Measurements from ENCODE around the gene GRIK1.

GRIK1 gene

DNA sequence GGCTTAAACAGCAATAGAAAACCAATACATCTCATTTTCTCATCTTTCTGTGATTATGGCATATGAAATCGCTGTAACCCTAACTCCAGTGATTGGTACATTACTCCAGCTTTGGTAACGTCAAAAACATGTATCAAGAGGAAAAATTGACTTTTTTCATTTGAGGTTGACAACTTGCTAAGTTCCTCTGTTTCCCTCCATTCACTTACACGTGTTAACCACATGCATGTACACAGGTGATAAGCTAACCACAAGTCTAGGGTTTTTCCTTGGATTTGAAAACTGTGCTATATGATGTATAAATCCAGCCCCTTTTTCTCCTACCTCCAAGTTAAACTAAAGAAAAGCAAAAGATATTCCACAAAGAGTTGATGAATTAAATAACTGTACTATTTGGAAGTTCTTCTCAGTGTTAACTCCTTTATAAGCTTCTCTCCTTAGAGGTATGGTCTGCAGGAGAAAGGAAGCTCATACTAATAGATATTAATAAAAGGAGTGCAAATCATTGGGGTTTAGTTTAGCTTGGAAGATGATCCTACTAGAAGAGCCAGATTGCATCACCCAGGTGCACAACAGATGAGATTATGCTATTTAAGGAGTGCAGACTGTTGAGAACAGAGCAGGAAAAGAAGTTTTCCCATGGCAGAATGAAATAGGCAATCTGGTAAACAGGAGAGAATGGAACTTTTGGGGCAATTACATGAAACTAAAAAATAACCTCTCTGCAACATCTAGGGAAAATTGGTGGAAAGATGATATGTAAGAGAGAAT, 277.9 kb downstream of the GRIK1 start:
- no peak for DNase-seq

DNA sequence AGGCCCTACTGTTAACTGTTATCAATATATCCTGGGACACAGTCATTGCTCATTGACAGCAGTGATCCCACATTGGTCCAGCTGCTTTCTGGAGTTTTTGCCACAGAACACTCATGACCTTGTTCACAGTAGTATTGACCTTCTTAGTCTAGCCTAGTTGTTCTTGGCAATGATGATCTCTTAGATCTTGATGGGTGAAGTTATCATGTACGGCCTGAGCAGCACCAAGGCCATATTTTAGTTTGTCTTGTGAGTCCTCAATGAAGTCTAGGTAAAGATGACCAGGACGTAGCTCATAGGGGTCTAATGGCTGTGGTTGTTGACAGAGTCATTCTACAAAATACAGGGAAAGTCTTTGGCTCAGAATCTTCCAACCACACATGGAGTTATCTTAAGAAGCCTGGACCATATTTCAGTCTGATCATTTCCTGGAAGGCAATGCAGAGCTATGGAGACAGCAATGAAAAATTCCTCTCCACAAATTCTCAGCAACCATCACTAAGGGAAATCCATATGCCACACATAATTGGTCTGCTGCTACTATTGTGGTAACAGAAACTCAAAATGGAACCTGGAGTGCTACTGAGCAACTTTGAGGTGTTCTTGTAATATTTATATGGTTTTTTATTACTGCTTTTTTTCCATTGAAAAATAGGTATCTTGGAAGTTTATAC, 279.6 kb downstream of the GRIK1 start:
- DNase-seq = no peak

DNA sequence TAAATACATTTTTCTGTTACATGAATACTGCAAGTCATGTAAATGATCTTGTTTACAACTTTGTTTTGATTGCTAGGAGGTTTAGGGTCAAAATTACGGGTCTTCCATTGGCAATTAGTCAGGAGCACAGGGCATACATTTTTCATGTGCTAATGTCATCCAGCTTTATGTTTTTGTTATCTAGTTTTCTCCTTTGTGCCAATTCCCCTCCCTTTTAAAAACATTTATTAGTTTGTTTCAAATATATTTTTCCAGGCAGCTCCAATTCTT, 280.9 kb downstream of the GRIK1 start:
- no peak for DNase-seq

DNA sequence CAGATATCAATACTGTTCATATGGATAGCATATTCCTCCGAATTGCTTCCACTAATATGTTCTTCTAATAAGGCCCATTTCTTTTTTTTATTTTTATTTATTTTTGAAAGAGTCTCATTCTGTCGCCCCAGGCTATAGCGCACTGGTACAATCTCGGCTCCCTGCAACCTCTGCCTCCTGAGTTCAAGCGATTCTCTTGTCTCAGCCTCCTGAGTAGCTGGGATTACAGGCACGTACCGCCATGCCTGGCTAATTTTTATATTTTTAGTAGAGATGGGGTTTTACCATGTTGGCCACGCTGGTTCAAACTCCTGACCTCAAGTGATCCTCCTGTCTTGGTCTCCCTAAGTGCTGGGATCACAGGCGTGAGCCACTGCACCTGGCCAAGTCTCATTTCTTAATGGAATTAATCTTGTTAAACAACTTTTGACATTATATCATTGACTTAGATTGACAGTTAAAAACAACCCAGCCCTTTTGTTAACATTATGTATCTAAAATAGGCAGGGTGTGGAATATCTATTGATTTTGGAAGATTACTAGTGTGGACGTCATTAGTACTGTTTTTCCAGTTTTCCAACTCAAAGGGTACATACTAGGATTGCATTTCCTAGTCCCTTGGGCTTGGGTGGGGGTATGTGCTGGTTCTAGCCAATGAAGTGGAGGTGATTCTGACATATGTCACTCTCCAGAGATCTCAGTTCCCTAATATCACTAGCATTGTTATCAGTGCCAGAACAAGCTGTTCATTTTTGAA, 281.4 kb downstream of the GRIK1 start:
- no peak for DNase-seq

DNA sequence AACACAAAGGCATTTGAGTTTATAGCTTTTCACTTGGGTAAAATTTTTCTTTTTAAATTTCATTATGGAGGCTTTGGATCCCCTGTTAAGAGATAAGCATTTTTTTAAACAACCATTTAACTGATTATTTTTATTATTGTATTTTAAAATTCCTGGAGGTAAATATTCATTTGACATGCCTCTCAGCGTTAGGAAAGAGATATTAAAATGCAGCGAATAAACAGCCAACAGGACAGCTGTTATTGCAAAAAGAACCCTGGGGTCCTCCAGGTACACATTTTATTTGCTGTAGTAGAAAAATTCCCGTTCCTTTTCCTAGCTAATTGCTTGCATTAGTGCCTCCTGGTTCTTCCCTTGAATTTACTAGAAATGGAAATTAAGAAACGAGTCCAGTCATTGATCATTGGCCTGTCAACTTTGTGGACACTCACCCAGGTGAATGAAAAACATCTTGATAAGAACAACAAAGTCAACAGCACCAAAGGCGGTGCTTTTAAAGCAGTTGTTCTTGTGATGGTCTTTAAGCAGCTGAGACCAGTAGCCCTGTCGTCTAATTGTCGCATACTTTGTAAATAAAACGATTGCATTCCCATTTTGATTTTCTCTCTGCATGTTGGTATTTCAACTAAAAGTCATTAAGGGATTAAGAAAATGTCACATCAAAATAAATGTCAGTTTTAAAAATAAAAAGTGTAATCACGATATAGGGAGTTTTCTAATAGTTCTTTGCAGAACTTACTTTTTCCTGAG, 282.4 kb downstream of the GRIK1 start:
- no peak for DNase-seq

DNA sequence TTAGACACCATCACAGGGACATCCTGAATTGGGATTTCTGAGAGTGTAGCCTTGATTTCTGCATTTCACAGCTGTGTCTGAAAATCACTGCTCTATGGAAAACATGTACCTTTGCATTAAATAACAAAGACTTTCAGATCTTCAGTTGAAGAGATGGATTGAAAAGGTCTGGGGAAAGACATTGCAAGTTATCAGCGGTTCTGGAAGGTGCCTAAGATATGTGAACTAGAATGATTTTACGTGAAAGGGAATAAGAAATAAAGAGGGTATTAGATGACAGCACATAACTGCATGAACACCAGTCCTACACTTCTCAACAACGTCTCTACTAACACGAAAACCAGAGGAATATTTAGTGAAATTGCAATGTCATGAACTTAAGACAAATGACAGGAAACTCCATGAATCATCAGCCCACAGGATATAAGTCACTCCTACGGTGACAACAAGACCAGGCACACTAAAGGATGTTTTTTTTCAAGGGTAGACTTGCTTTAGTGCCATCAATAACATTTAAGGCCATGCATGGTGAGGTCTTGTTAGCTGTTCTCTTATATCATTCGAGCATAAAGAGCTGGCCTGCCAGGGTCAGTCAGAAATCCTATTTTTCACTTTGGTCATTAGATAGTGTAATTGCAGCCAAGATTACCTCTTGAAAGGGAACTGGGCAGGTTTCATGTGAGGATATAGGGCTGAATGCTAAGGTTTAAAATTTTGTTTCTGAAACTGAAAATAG, 283.1 kb downstream of the GRIK1 start:
- DNase-seq = no peak

DNA sequence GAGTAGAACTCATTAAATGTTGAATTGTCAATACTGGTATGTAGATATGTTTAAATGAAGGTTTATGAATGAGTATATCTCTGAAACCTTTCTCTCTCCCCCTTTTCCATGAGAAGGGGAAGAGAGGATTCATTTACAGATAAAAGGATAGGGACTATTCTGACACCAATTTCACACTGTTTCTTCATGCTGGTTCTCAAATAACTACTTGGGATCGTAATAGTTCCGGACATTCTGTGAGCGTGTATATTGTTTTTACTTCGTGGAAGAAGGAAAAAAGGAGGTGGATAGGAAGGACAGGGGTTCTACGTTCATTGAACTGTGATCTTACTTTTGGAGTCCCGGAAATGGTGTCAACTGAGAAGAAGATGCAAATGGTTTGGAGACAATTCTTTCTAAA, 284.2 kb downstream of the GRIK1 start:
- DNase-seq = no peak

DNA sequence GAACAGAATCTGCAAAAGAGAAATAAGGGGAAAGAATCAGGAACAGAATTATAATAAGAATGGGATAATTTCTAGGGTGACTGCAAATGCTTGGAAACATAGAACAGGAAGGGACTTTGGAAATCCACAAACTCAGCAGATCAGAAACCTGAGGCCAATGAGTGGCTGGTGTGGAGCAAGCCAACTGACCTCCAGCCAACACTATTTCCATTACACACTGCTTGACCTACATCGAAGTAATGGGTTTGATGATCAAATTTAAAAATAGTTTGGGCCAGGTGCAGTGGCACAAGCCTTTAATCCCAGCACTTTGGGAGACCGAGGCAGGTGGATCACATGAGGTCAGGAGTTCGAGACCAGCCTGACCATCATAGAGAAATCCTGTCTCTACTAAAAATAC, 284.9 kb downstream of the GRIK1 start:
- no peak for DNase-seq

DNA sequence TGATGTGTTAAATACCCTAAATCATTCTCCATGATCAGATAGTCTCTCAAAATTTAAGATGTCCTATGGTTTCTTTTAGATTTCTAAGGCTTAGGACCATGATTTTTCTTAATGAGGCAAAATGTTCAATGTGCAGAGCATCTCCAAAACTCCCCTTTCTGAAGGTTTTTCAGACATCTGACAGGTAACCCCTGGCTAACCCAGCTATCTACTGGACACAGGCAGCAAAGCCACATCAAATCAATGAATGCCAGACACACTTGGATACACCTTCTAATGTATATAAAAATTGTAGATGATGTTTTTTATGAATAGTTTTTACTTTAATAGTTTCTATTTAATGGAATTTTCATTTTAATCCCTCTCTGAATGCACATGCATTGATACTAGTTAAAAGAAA, 285.6 kb downstream of the GRIK1 start:
- DNase-seq = no peak

DNA sequence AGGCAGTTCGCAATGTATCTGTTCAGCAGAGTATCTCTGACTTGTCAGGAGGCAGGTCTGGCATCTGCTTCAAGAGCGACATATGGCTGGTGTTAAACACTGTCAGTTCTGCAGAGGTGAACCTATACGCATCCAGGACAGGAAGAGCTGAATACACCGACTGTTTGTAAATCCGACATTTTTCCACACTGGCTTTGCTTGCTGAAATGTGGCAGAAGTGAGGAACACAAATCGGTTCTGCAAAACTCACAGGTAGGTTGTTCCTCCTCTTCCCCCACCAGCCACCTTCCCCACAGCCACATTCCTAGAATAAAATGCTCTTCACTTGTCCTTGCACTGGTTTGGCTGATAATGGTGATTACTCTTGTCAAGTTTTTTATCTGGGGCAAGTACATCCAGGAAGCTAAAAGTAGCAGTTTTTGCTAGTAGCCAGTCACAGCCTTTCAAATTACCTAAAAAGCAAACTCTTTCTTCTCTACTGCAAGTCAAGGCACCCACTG, 289.2 kb downstream of the GRIK1 start:
- no peak for DNase-seq

DNA sequence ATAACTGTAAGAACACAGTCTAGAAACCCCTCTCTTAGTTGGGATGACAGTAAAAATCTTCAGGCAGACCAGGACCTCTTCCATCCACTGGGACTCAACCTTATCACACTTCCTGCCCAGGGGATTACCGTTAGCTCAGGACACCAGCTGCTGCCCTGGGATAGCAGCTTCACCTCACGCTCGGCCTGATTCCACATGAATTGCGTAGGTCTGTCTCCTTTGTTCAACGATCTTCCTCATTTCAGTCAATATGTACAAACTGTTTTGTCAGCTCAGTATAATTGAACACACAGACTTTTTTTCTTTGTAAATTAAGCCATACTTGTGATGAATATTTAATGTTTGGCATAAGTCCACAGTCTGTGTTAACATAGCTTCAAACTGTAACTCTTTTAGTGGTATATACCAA, 290.4 kb downstream of the GRIK1 start:
- DNase-seq = no peak

DNA sequence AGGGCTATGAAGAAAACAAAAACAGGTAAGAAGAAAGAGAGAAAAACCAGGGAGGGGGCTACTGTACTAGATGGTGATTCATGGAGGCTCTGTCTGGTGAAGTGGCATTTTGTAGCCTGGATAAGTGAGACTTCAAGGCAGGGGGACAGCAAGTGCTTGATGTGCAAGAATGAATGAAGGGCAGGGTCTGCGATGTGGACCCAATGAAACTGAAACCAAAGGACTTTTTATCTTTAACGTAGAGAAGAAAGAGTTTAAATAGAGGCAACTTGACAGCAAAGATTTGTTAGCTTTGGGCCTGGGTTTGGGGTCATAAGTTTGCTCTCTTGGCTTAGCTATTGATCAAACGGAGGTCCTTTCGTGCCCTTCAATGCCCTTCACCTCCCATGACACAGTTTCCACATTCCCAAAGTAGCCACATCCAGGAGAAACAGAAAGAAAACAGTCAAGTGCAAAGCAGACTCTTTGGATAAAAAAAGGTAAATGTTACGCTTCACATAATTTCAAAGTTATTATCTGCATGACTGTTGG, 291.0 kb downstream of the GRIK1 start:
- DNase-seq = no peak

DNA sequence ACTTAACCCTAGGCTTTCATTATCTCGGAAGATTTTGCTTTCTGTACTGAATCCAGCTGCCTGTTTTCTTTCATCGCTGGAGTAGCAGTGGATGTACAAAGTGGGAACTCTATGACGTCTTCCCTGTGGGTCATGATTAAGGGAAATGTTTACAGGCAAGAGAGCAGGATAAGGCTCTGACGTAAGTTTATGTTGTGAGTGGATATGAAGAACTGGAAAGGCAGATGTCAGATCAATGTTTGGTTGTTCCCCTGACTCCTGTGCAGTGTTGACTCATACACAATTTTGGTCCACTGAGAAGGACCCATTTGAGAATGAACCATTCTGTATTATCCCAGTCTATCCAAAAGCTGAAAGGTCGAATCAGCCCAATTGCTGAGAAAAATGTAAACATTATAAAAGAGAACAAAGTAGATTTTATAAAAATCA, 292.4 kb downstream of the GRIK1 start:
- DNase-seq = no peak

DNA sequence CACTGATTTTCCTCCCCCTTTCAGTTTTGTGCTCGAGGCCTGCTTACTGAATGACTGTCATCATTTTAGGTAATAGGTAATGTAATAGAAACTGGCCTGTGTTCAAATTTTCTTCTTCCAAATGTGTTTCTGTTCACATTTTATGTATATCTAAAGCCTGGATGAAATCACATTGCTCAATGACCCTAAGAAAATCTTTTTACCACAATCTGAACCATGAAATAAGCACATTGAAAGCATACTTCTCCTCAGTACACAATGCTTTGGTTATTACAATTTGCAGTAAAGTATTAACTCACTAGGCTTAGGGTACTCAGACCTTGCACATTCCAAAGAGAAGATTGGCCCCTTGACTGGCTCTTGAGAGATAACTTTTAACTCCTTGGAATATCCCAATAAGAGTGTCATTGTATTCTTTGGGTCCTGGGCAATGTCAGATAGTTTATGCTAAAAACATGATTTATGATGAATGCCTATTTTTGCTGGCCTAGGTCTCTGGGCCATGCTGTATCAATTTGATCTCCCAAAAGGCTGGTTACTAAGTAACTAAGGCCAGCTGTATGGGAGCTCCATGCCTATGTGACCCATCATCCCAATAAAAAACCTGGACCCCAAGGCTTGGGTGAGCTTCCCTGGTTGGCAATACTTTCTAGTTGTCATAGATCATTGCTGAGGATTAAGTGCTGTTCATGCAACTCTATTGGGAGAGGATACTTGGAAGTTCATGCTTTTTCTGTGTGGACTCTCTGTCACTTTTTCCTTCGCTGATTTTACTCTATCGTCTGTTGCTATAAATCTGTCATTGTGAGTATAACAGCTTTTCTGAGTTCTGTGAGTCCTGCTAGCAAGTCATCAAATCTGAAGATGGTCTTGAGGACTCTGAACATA, 293.9 kb downstream of the GRIK1 start:
- DNase-seq = no peak

DNA sequence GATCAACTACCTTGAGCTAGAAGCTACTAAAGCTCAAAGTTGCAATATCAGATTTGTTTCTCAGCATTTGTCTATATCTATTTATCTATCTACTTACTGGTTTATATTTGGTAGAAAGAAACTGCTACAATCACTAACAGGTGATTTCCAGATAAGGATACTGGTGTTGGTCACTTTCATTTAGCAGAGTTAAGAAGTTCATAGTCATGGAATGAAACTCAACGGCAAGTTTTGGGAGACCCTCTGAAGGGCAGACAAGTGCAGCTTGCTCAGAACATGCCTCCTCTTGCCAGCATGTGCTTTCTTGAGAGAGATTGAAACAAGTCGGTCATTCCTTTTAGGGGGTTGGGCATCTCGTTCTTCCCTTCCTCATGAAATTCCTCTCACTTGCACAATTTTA, 296.5 kb downstream of the GRIK1 start:
- DNase-seq = no peak

DNA sequence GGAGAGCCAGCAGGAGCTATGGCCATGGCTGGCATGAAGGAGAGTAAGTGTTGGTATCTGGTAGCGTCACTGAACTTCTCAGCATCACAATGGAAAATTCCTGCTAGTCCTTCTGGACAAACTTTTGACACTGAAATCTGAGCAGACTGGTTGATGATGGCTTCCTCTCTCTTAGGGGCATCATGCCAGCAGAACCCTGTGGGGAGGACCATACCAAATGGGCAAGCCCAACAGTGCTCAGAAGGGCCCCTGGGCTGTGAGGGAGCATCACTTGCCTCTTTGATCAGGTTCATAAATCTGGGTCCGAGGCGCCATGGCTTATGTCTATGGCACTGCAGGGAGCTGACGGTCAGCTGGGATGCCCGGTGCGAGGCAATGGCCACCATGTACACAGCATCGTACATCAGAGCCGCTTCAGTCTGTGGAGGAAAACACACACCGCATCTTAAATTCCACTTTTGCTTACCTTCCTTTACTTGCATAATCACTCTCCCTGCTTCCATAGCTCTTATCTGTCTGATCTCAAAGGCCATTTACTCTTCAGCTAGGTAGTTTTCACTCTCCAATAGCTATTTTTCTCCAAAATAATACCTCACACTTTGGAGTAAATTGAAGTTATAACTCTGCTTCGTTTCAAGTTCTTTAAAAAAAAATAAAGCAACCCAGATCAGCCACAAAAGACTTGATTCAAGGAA, 297.1 kb downstream of the GRIK1 start:
- DNase-seq = no peak

DNA sequence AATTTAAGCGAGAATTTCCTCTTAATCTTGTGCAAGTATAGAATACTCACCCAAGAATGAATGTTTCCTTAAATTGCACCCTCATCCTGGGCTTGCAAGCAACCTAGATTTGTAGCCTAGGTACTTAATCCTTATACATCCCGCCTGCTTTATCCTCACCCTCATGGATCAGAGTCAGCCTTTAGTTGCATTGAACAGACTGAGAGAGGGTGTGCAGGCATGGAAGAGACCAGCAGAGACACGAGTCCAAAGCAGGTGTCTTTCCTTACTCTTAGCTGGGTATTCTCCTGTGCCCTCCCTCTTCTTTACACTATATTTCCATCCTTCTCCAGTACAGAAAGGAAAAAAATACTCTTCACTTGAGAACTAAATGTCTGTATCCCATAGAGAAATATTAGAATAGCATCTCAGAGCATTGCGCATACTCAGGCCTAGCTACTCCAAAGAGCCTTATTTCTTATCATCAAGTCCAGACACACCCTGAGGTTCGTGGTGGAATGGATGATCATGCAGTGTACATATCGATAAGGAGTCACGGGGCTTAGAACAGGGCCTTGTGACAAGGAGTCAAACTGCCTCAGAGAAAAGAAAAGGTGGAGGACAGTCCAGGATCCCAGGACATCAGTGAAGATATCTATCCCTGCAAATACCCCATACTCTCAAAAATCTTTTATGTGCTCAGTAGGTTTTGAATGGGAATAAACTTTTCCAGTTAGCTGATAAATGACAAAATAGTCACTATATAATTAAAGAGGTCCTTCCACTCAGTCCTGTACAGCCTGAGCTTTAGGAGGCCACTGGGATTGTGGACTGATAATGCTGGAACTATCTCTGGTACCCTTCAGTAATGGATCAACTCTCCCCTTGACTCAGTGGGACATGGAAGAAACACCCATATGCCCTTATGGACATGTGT, 297.9 kb downstream of the GRIK1 start:
- no peak for DNase-seq

DNA sequence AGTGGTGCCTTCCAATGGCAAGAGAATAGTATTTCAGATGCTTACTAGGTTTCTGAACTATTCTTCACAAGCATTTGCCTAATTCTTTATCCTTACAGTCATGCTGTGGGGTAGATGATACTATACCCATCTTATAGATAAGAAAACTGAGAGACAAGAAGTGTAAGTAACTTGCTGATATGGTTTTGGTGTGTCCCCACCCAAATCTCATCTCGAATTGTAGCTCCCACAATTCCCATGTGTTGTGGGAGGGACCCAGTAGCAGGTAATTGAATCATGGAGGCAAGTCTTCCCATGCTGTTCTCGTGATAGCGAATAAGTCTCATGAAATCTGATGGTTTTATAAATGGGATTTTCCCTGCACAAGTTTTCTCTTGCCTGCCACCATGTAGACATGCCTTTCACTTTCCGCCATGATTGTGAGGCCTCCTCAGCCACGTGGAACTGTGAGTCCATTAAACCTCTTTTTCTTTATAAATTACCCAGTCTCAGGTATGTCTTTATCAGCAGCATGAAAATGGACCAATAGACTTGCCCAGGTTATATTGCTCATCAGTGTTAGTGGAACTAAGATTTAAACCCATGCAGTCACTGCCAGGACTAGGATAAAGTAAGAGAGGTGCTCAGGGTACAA, 298.7 kb downstream of the GRIK1 start:
- no peak for DNase-seq

DNA sequence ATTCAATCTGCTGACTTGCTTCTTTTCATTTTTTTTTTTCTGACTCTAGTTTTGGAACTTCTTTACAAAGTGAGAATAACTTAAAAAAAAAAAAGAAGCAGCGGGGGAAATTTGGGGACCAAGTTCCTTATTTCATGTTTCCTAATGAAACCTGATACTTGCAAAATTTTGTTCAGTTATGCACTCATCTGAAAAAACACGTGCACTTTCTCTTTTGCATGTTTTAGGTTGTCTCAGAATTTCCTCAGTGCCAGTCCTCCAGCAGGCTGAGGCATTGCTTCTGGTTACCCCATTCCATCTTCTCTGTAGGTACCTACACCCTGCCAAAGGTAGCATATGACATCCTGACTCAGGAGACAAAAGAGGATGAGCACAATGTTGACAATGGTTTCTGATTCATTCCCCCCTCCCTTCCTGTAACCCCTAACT, 299.7 kb downstream of the GRIK1 start:
- DNase-seq = no peak
